H9 (cell line): Measurements from ENCODE around the gene UCMA. TPM values are rescaled to one million over a fixed set of nuclear protein-coding genes. Genes with fewer than 3 reads are reported as not detected.

Source experiments
- DNase-seq: peaks from one replicate; pipeline ENCODE4 v3.0.0-alpha.2; 2017
- H2AFZ ChIP-seq: one replicate; pipeline ENCODE4 v1.6.1; 2013; ENCODE audit warnings: mild to moderate bottlenecking, low read length, control low read depth, moderate library complexity
- H2AK5ac ChIP-seq: 2 replicates; pipeline ENCODE4 v1.6.1; 2013; ENCODE audit warnings: low read length, control low read depth, mixed read lengths; ENCODE audit not compliant: insufficient read length
- H2BK120ac ChIP-seq: one replicate; pipeline ENCODE4 v1.6.1; 2013; ENCODE audit warnings: low read depth, mild to moderate bottlenecking, low read length, control low read depth, inconsistent platforms; ENCODE audit not compliant: poor library complexity, severe bottlenecking
- H2BK12ac ChIP-seq: 2 replicates; pipeline ENCODE4 v1.6.1; 2013; ENCODE audit warnings: low read length, control low read depth, mixed read lengths, low read depth; ENCODE audit not compliant: insufficient read length
- H2BK15ac ChIP-seq: 2 replicates; pipeline ENCODE4 v1.6.1; 2013; ENCODE audit warnings: low read depth, low read length, control low read depth
- H2BK20ac ChIP-seq: one replicate; pipeline ENCODE4 v1.6.1; 2013; ENCODE audit warnings: low read depth, mild to moderate bottlenecking, low read length, control low read depth, inconsistent platforms; ENCODE audit not compliant: poor library complexity, severe bottlenecking
- H2BK5ac ChIP-seq: 2 replicates; pipeline ENCODE4 v1.6.1; 2013; ENCODE audit warnings: low read length, control low read depth, mixed read lengths; ENCODE audit not compliant: insufficient read length
- H3K14ac ChIP-seq: 2 replicates; pipeline ENCODE4 v1.6.1; 2013; ENCODE audit warnings: low read length, control low read depth; ENCODE audit not compliant: insufficient read depth
- H3K18ac ChIP-seq: 2 replicates; pipeline ENCODE4 v1.6.1; 2013; ENCODE audit warnings: low read depth, mild to moderate bottlenecking, mixed read lengths, low read length, control low read depth; ENCODE audit not compliant: insufficient read length
- H3K23ac ChIP-seq: 2 replicates; pipeline ENCODE4 v1.6.1; 2013; ENCODE audit warnings: low read length, control low read depth, mixed read lengths, low read depth; ENCODE audit not compliant: insufficient read length
- H3K23me2 ChIP-seq: 2 replicates; pipeline ENCODE4 v1.6.1; 2013; ENCODE audit warnings: low read depth, mild to moderate bottlenecking, mixed read lengths, low read length, control low read depth; ENCODE audit not compliant: insufficient read length, poor library complexity, severe bottlenecking
- H3K27ac ChIP-seq: 2 replicates; pipeline ENCODE4 v1.5.1; 2013; ENCODE audit warnings: low read length, control low read depth, mixed read lengths, low read depth; ENCODE audit not compliant: insufficient read length
- H3K27me3 ChIP-seq: 2 replicates; pipeline ENCODE4 v1.6.1; 2013; ENCODE audit warnings: low read length, control low read depth, inconsistent platforms; ENCODE audit not compliant: insufficient read depth
- H3K4ac ChIP-seq: 2 replicates; pipeline ENCODE4 v1.6.1; 2013; ENCODE audit warnings: low read depth, mild to moderate bottlenecking, control low read depth, inconsistent platforms, low read length, moderate library complexity
- H3K4me1 ChIP-seq: 2 replicates; pipeline ENCODE4 v1.6.1; 2013; ENCODE audit warnings: low read length, control low read depth, inconsistent platforms; ENCODE audit not compliant: insufficient read depth
- H3K4me2 ChIP-seq: 2 replicates; pipeline ENCODE4 v1.6.1; 2013; ENCODE audit warnings: low read length, control low read depth, mixed read lengths; ENCODE audit not compliant: insufficient read length, insufficient read depth
- H3K56ac ChIP-seq: 2 replicates; pipeline ENCODE4 v1.6.1; 2013; ENCODE audit warnings: low read depth, mild to moderate bottlenecking, mixed read lengths, low read length, control low read depth; ENCODE audit not compliant: insufficient read length
- H3K79me1 ChIP-seq: 2 replicates; pipeline ENCODE4 v1.6.1; 2013; ENCODE audit warnings: low read depth, mild to moderate bottlenecking, moderate library complexity, low read length, control low read depth, inconsistent platforms; ENCODE audit not compliant: insufficient read depth, poor library complexity, severe bottlenecking
- H3K79me2 ChIP-seq: 2 replicates; pipeline ENCODE4 v1.6.1; 2013; ENCODE audit warnings: low read length, control low read depth, inconsistent platforms; ENCODE audit not compliant: insufficient read depth
- H3K9ac ChIP-seq: 2 replicates; pipeline ENCODE4 v1.6.1; 2013; ENCODE audit warnings: low read length, control low read depth, mixed read lengths; ENCODE audit not compliant: insufficient read length; ENCODE audit errors: extremely low read depth
- H3K9me3 ChIP-seq: one replicate; pipeline ENCODE4 v1.6.1; 2013; ENCODE audit warnings: low read depth, low read length, inconsistent platforms; ENCODE audit not compliant: control insufficient read depth
- H3T11ph ChIP-seq: one replicate; pipeline ENCODE4 v1.6.1; 2013; ENCODE audit warnings: mild to moderate bottlenecking, low read length, control low read depth, inconsistent platforms
- H4K20me1 ChIP-seq: one replicate; pipeline ENCODE4 v1.6.1; 2013; ENCODE audit not compliant: control insufficient read depth, insufficient read length, insufficient read depth
- H4K5ac ChIP-seq: 2 replicates; pipeline ENCODE4 v1.6.1; 2013; ENCODE audit warnings: low read depth, mild to moderate bottlenecking, mixed read lengths, low read length, control low read depth; ENCODE audit not compliant: insufficient read length
- H4K8ac ChIP-seq: replicated peaks from 2 replicates; pipeline ENCODE4 v1.6.1; 2013; ENCODE audit warnings: low read length, control low read depth, mixed read lengths, low read depth; ENCODE audit not compliant: insufficient read length
- H4K91ac ChIP-seq: 2 replicates; pipeline ENCODE4 v1.6.1; 2013; ENCODE audit warnings: low read depth, mild to moderate bottlenecking, moderate library complexity, mixed read lengths, low read length, control low read depth; ENCODE audit not compliant: insufficient read length
- H3K27ac Mint-ChIP-seq, 3 experiments: 2 replicates in 2 of 3; 3 replicates in 1 of 3; pipeline ENCODE4 v1.8.0; 2020 to 2021; ENCODE audit warnings: mixed read lengths in 3 of 3, mild to moderate bottlenecking in 1 of 3, moderate library complexity in 1 of 3
- H3K27me3 Mint-ChIP-seq: 2 replicates; pipeline ENCODE4 v1.8.0; 2021; ENCODE audit warnings: low read depth, mild to moderate bottlenecking, moderate library complexity, mixed read lengths
- H3K36me3 Mint-ChIP-seq, 3 experiments: 2 replicates in 2 of 3; 3 replicates in 1 of 3; pipeline ENCODE4 v1.8.0; 2020 to 2021; ENCODE audit warnings: low read depth in 3 of 3, mixed read lengths in 3 of 3; ENCODE audit not compliant: insufficient read depth in 1 of 3
- H3K4me1 Mint-ChIP-seq, 2 experiments: 2 replicates each; pipeline ENCODE4 v1.8.0; 2020; ENCODE audit warnings: mixed read lengths in 2 of 2
- H3K4me3 Mint-ChIP-seq, 2 experiments: 2 replicates in 1 of 2; 3 replicates in 1 of 2; pipeline ENCODE4 v1.8.0; 2020 to 2021; ENCODE audit warnings: mild to moderate bottlenecking in 2 of 2, mixed read lengths in 2 of 2, moderate library complexity in 1 of 2
- H3K9me3 Mint-ChIP-seq, 2 experiments: 2 replicates in 1 of 2; 3 replicates in 1 of 2; pipeline ENCODE4 v1.8.0; 2020; ENCODE audit warnings: mild to moderate bottlenecking in 2 of 2, mixed read lengths in 2 of 2, moderate library complexity in 1 of 2
- WGBS: extraction: QIAGEN DNeasy Blood & Tissue Kit; methylation state at CpG from one replicate; pipeline ENCODE4 v1.1.7; 2013; ENCODE audit warnings: missing lambda C conversion rate, low lambda C conversion rate, mixed read lengths; ENCODE audit not compliant: insufficient read length; ENCODE audit errors: extremely low coverage; 5-methylcytosine and 5-hydroxymethylcytosine counted together
- total RNA-seq: library from RNA; stranded (reverse); gene quantifications from 2 replicates; pipeline ENCODE4 v1.2.1, GENCODE V29; 2021
- TF ChIP-seq, protein P1 (sequence below): fragments of 200-600 bp; sonication (generic); conservative IDR thresholded peaks from 3 replicates; pipeline ENCODE4 v1.8.0; 2021; ENCODE audit warnings: antibody characterized with exemption, mild to moderate bottlenecking

The UCMA gene
- total RNA-seq, 1 experiment from 2014 or later = not detected

DNA sequence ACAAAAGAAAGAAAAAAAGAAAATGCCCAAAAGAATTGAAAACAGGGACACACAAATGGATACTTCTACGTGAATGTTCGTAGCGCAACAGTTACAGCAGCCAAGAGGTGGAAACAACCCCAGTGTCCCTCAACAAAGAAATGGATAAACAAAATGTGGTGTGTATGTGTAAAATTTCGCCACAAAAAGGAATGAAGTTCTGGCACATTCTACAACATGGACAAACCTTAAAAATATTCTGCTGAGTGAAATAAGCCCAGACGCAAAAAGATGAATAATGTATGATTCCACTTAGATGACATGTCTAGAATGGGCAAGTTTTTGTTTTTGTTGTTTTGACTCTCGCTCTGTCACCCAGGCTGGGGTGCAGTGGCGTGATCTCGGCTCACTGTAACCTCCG lies 10.9 kb downstream of the UCMA start:
- no peak overlapping the region for H2AK5ac ChIP-seq
- H4K20me1 ChIP-seq = no peaks in the 10 kb centered on the region
- no peaks in the 10 kb centered on the region for H3K23me2 ChIP-seq
- H3K4ac ChIP-seq = no peak overlapping the region
- Mint-ChIP-seq H3K4me1 (peaks cover 8 to 12% of the 10 kb centered on the region in 2 experiments), H3K9me3 (no peaks in the 10 kb centered on the region), H3K27ac (no peak overlapping the region; a peak in 1 of 7 replicates), H3K27me3 (peaks cover 3% of the 10 kb centered on the region; the same call in 1 of the 2 replicates), H3K4me3 (no peak overlapping the region), H3K36me3 (no peaks in the 10 kb centered on the region)
- H2BK12ac ChIP-seq = no peak overlapping the region
- TF ChIP-seq, protein P1, sequence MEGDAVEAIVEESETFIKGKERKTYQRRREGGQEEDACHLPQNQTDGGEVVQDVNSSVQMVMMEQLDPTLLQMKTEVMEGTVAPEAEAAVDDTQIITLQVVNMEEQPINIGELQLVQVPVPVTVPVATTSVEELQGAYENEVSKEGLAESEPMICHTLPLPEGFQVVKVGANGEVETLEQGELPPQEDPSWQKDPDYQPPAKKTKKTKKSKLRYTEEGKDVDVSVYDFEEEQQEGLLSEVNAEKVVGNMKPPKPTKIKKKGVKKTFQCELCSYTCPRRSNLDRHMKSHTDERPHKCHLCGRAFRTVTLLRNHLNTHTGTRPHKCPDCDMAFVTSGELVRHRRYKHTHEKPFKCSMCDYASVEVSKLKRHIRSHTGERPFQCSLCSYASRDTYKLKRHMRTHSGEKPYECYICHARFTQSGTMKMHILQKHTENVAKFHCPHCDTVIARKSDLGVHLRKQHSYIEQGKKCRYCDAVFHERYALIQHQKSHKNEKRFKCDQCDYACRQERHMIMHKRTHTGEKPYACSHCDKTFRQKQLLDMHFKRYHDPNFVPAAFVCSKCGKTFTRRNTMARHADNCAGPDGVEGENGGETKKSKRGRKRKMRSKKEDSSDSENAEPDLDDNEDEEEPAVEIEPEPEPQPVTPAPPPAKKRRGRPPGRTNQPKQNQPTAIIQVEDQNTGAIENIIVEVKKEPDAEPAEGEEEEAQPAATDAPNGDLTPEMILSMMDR = no peak
- no peak for DNase-seq
- peaks cover 3% of the 10 kb centered on the region; the same call in 1 of the 2 replicates for H3K4me1 ChIP-seq
- H4K91ac ChIP-seq = no peak overlapping the region
- no peak overlapping the region for H2BK5ac ChIP-seq
- no peak overlapping the region for H4K8ac ChIP-seq
- no peaks in the 10 kb centered on the region for H3K9me3 ChIP-seq
- H2BK15ac ChIP-seq = no peak overlapping the region
- no peak overlapping the region for H3K18ac ChIP-seq
- no peak overlapping the region for H4K5ac ChIP-seq
- no peak overlapping the region for H2BK20ac ChIP-seq
- H3K79me1 ChIP-seq = no peaks in the 10 kb centered on the region
- no peak overlapping the region for H3K14ac ChIP-seq
- no peak overlapping the region for H3K27ac ChIP-seq
- no peaks in the 10 kb centered on the region for H3K79me2 ChIP-seq
- no peak overlapping the region for H3K23ac ChIP-seq
- no peak overlapping the region for H3K4me2 ChIP-seq
- H3T11ph ChIP-seq = no peak overlapping the region
- no peak overlapping the region for H3K56ac ChIP-seq
- H2AFZ ChIP-seq = no peak overlapping the region
- no peak overlapping the region for H3K9ac ChIP-seq
- no peak overlapping the region for H2BK120ac ChIP-seq
- no CpG with 5 or more reads among the region's 9 CpGs for WGBS
- no peaks in the 10 kb centered on the region for H3K27me3 ChIP-seq
